Cardiac muscle cell (in vitro differentiated cells and primary cell): Measurements from ENCODE around the gene CKAP2L. TPM values are rescaled to one million over a fixed set of nuclear protein-coding genes. Genes with fewer than 3 reads are reported as not detected.

Experiments
- DNase-seq, 2 donors: peaks; one replicate each; pipeline versions ENCODE4 v3.0.0 to v3.0.0-alpha.2; 2010 to 2017; ENCODE audit warnings: low read depth in 1 of 2, low spot score in 1 of 2
- H3K27ac ChIP-seq: fragments of 200-600 bp; sonication (generic); 2 replicates; pipeline ENCODE4 v1.5.1; 2016
- H3K27me3 ChIP-seq: fragments of 200-600 bp; sonication (generic); 2 replicates; pipeline ENCODE4 v1.6.0; 2016; ENCODE audit warnings: control low read depth
- H3K36me3 ChIP-seq: fragments of 200-600 bp; sonication (generic); 2 replicates; pipeline ENCODE4 v1.5.1; 2016; ENCODE audit warnings: control low read depth
- H3K4me1 ChIP-seq: fragments of 200-600 bp; sonication (generic); 2 replicates; pipeline ENCODE4 v1.8.1; 2017; ENCODE audit warnings: low read depth, mild to moderate bottlenecking, mixed run types
- H3K4me3 ChIP-seq: fragments of 200-600 bp; sonication (generic); 2 replicates; pipeline ENCODE4 v1.5.1; 2016; ENCODE audit warnings: mild to moderate bottlenecking
- H3K9me3 ChIP-seq: fragments of 200-600 bp; sonication (generic); 2 replicates; pipeline ENCODE4 v1.5.1; 2017; ENCODE audit warnings: low read depth, mild to moderate bottlenecking, control low read depth
- polyA plus RNA-seq: library from polyadenylated mRNA; unstranded; fragments of >200 nt; fragmentation: Nextera tagmentation; extraction: Ambion mirVana; gene quantifications from 2 replicates; pipeline ENCODE4 v1.2.1, GENCODE V29; 2016
- total RNA-seq: library from RNA; depleted of rRNA; stranded (reverse); fragments of >200 nt; gene quantifications from 2 replicates; pipeline ENCODE4 v1.2.3, GENCODE V29; 2016
- TF ChIP-seq, protein P1 (sequence below): IDR thresholded peaks from 2 replicates; pipeline ENCODE4 v1.5.1; 2012; ENCODE audit warnings: low read depth, mild to moderate bottlenecking, low read length

The CKAP2L gene
- total and polyA plus RNA-seq, 2 experiments from 2014 or later, result 4.0 to 13.7 TPM

- no peak overlapping the region for H3K27ac ChIP-seq
- H3K27me3 ChIP-seq, result no peaks in the 10 kb centered on the region
- DNase-seq, result no peak
- no peaks in the 10 kb centered on the region for H3K4me1 ChIP-seq
- H3K4me3 ChIP-seq, result no peak overlapping the region
- TF ChIP-seq, protein P1, sequence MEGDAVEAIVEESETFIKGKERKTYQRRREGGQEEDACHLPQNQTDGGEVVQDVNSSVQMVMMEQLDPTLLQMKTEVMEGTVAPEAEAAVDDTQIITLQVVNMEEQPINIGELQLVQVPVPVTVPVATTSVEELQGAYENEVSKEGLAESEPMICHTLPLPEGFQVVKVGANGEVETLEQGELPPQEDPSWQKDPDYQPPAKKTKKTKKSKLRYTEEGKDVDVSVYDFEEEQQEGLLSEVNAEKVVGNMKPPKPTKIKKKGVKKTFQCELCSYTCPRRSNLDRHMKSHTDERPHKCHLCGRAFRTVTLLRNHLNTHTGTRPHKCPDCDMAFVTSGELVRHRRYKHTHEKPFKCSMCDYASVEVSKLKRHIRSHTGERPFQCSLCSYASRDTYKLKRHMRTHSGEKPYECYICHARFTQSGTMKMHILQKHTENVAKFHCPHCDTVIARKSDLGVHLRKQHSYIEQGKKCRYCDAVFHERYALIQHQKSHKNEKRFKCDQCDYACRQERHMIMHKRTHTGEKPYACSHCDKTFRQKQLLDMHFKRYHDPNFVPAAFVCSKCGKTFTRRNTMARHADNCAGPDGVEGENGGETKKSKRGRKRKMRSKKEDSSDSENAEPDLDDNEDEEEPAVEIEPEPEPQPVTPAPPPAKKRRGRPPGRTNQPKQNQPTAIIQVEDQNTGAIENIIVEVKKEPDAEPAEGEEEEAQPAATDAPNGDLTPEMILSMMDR, result no peak
- no peaks in the 10 kb centered on the region for H3K9me3 ChIP-seq
- no peaks in the 10 kb centered on the region for H3K36me3 ChIP-seq
Observed at GRCh38 chr2:112687522-112687921, 76.9 kb downstream of the CKAP2L start.

Other genes starting within 250 kb of the CKAP2L start
- 7.8 and 12.6 TPM in 2 replicates for gene POLR1B, start 222.1 kb downstream of the CKAP2L start, total RNA-seq
- gene POLR1B, start 222.1 kb downstream of the CKAP2L start, polyA plus RNA-seq, result 8.4 and 9.9 TPM in 2 replicates
- gene CHCHD5, start 180.0 kb downstream of the CKAP2L start, total RNA-seq, result 32.3 and 34.9 TPM in 2 replicates
- gene CHCHD5, start 180.0 kb downstream of the CKAP2L start, polyA plus RNA-seq, result 74.4 and 84.5 TPM in 2 replicates
- 10.0 and 11.4 TPM in 2 replicates for gene SLC20A1, start 118.7 kb downstream of the CKAP2L start, total RNA-seq
- 21.7 and 22.9 TPM in 2 replicates for gene SLC20A1, start 118.7 kb downstream of the CKAP2L start, polyA plus RNA-seq
- not detected in 2 replicates for gene NT5DC4, start 43.6 kb downstream of the CKAP2L start, total RNA-seq
- not detected in 2 replicates for gene NT5DC4, start 43.6 kb downstream of the CKAP2L start, polyA plus RNA-seq
- gene IL1A, start 19.9 kb upstream of the CKAP2L start, total RNA-seq, result not detected in 2 replicates
- gene IL1A, start 19.9 kb upstream of the CKAP2L start, polyA plus RNA-seq, result not detected in 2 replicates
- gene IL1B, start 72.2 kb upstream of the CKAP2L start, total RNA-seq, result not detected in 2 replicates
- not detected in 2 replicates for gene IL1B, start 72.2 kb upstream of the CKAP2L start, polyA plus RNA-seq
- not detected in 2 replicates for gene IL37, start 146.6 kb upstream of the CKAP2L start, total RNA-seq
- not detected in 2 replicates for gene IL37, start 146.6 kb upstream of the CKAP2L start, polyA plus RNA-seq
- gene IL36G, start 213.4 kb upstream of the CKAP2L start, total RNA-seq, result 0.30 TPM in 1 of 2 replicates, not detected in the other
- not detected in 2 replicates for gene IL36G, start 213.4 kb upstream of the CKAP2L start, polyA plus RNA-seq
- gene IL36A, start 240.8 kb upstream of the CKAP2L start, total RNA-seq, result not detected in 2 replicates
- not detected in 2 replicates for gene IL36A, start 240.8 kb upstream of the CKAP2L start, polyA plus RNA-seq